B cell (primary cell): ENCODE results near the gene GSTO2.

Experiments
- EZH2 ChIP-seq: IDR thresholded peaks from 2 replicates; pipeline ENCODE4 v1.6.1; 2012; ENCODE audit warnings: borderline replicate concordance, low read depth, mild to moderate bottlenecking, moderate library complexity, low read length; ENCODE audit not compliant: insufficient read depth, poor library complexity, severe bottlenecking
- TF ChIP-seq, protein P1 (sequence below): fragments of 200-600 bp; IDR thresholded peaks from one replicate; pipeline ENCODE4 v1.8.0; 2022; ENCODE audit warnings: antibody characterized with exemption, mild to moderate bottlenecking

DNA sequence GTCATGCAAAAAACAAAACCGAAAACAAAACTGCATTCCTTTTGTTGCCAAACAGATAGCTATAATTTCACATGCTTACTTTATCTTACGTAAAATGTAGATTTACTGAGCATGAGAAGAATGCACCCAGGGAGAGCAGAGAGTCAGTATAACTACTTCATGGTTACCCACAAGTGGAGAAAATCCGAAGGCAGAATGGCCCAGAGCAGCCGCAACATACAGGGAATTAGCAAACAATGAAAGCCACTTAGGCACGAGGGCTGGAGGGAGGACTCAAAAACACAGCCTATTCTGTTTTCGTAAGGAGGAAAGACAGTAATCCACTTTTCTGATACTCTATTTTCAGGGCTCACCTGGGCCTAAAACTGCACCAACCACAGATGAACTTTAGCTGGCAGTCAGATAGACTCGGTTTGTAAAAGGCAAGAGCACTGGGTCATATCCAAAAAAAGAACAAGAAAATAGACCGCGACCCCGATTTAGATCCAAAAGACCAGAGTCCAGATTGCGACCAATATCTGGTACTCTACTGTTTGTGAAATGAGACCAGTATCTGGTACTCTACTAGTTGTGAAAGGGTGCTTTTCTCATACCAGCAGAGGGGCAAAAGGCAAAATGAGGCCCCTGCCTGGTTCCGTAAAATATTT lies 68.0 kb downstream of the GSTO2 start:
- TF ChIP-seq, protein P1, sequence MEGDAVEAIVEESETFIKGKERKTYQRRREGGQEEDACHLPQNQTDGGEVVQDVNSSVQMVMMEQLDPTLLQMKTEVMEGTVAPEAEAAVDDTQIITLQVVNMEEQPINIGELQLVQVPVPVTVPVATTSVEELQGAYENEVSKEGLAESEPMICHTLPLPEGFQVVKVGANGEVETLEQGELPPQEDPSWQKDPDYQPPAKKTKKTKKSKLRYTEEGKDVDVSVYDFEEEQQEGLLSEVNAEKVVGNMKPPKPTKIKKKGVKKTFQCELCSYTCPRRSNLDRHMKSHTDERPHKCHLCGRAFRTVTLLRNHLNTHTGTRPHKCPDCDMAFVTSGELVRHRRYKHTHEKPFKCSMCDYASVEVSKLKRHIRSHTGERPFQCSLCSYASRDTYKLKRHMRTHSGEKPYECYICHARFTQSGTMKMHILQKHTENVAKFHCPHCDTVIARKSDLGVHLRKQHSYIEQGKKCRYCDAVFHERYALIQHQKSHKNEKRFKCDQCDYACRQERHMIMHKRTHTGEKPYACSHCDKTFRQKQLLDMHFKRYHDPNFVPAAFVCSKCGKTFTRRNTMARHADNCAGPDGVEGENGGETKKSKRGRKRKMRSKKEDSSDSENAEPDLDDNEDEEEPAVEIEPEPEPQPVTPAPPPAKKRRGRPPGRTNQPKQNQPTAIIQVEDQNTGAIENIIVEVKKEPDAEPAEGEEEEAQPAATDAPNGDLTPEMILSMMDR, result no peak
- no peak for TF ChIP-seq EZH2
